CD4-positive, alpha-beta T cell treated with Interferon alpha-2 for 1 hour (primary cell): ENCODE measurements around the gene IFIT2.
A peak's percentile ranks its signal among the peaks of the same experiment; 100 is the strongest.
"Not testable (repeated sequence)": the region's sequence is repeated elsewhere in the genome, so short reads cannot be mapped to it uniquely, and the experiment has no call there.

Experiments
- DNase-seq, 2 donors: peaks; one replicate each; pipeline ENCODE4 v3.0.0-alpha.2; 2020 to 2022

Gene IFIT2

GRCh38 chr10:89308736-89309135 lies 6.9 kb downstream of the IFIT2 start:
- peak in 1 of 2 donors; percentile 39 for DNase-seq

- DNase-seq, result peak; percentile 46 to 53
These were observed 7.6 kb downstream of the IFIT2 start for GRCh38 chr10:89309156-89310055.

- DNase-seq, result peak; percentile 31 to 51
These were observed 8.4 kb downstream of the IFIT2 start for GRCh38 chr10:89310056-89310893.

GRCh38 chr10:89312973-89313372 lies 11.1 kb downstream of the IFIT2 start:
- no peak for DNase-seq

- no peak for DNase-seq
These were observed 12.8 kb downstream of the IFIT2 start for GRCh38 chr10:89314676-89315075.

- DNase-seq, result not testable (repeated sequence)
These were observed 16.2 kb downstream of the IFIT2 start for GRCh38 chr10:89318047-89318446.

- DNase-seq, result not testable (repeated sequence)
These were observed 23.2 kb downstream of the IFIT2 start for GRCh38 chr10:89325081-89325480.

- not testable (repeated sequence) for DNase-seq
These were observed 24.0 kb downstream of the IFIT2 start for GRCh38 chr10:89325856-89326255.

- DNase-seq, result peak; percentile 83 to 90
These were observed 26.1 kb downstream of the IFIT2 start, which contains the start of gene IFIT3 for GRCh38 chr10:89327803-89328441. Gene IFIT3 (plus strand): TSS chr10:89327997. CDS start chr10:89328074, 77 bp downstream.

- peak in 1 of 2 donors; percentile 35 for DNase-seq
These were observed 27.3 kb downstream of the IFIT2 start for GRCh38 chr10:89329151-89329550.

- DNase-seq, result peak in 1 of 2 donors; percentile 42
These were observed 28.2 kb downstream of the IFIT2 start for GRCh38 chr10:89330014-89330413.

GRCh38 chr10:89330537-89331212 lies 28.8 kb downstream of the IFIT2 start:
- DNase-seq, result peak in 1 of 2 donors; percentile 23

GRCh38 chr10:89331487-89332122 lies 29.8 kb downstream of the IFIT2 start:
- peak in 1 of 2 donors; percentile 24 for DNase-seq

- DNase-seq, result peak; percentile 76 to 91
These were observed 30.3 kb downstream of the IFIT2 start for GRCh38 chr10:89332123-89332633.

- DNase-seq, result peak in 1 of 2 donors; percentile 25
These were observed 33.4 kb downstream of the IFIT2 start for GRCh38 chr10:89335226-89335625.

GRCh38 chr10:89336241-89336640 lies 34.4 kb downstream of the IFIT2 start:
- DNase-seq, result peak in 1 of 2 donors; percentile 20

- DNase-seq, result peak in 1 of 2 donors; percentile 55
These were observed 35.6 kb downstream of the IFIT2 start for GRCh38 chr10:89337484-89337883.

GRCh38 chr10:89338713-89339112 lies 36.9 kb downstream of the IFIT2 start:
- DNase-seq, result peak in 1 of 2 donors; percentile 8

GRCh38 chr10:89339875-89340274 lies 38.0 kb downstream of the IFIT2 start:
- DNase-seq, result no peak

- DNase-seq, result no peak
These were observed 39.8 kb downstream of the IFIT2 start for GRCh38 chr10:89341649-89342048.

- peak; percentile 40 for DNase-seq
These were observed 40.5 kb downstream of the IFIT2 start for GRCh38 chr10:89342206-89342958.
